Activated CD4-positive, alpha-beta T cell treated with anti-CD3 and anti-CD28 coated beads for 36 hours (primary cell): ENCODE data around the gene MELTF. TPM values are rescaled to one million over a fixed set of nuclear protein-coding genes. Genes with fewer than 3 reads are reported as not detected.
A peak's percentile ranks its signal among the peaks of the same experiment; 100 is the strongest.
"Not testable (repeated sequence)": the region's sequence is repeated elsewhere in the genome, so short reads cannot be mapped to it uniquely, and the experiment has no call there.

Experiments used
- ATAC-seq: fragments of 200-7000 bp; cut with Tn5 transposase; one replicate; pipeline ENCODE4 v1.10.0; 2021; ENCODE audit warnings: mild to moderate bottlenecking, moderate library complexity
- CTCF ChIA-PET: fragments of 350-600 bp; sonication (Branson Sonifier 250); formaldehyde crosslinking; loops from one replicate; lab custom pipeline; 2021; ENCODE audit warnings: antibody characterized with exemption; lab: Charles Lee
- POLR2A ChIA-PET: fragments of 350-600 bp; sonication (Branson Sonifier 250); formaldehyde crosslinking; loops from one replicate; lab custom pipeline; 2021; ENCODE audit warnings: antibody characterized with exemption, inconsistent platforms; lab: Charles Lee
- DNase-seq: peaks from one replicate; pipeline ENCODE4 v3.0.0-alpha.2; 2020
- H3K27ac Mint-ChIP-seq: one replicate; pipeline ENCODE4 v1.8.0; 2021; ENCODE audit warnings: mixed read lengths
- H3K27me3 Mint-ChIP-seq: one replicate; pipeline ENCODE4 v1.8.0; 2021; ENCODE audit warnings: mixed read lengths
- H3K36me3 Mint-ChIP-seq: one replicate; pipeline ENCODE4 v1.8.0; 2021; ENCODE audit warnings: low read depth, mixed read lengths
- H3K4me1 Mint-ChIP-seq: one replicate; pipeline ENCODE4 v1.8.0; 2021; ENCODE audit warnings: mixed read lengths
- H3K4me3 Mint-ChIP-seq: one replicate; pipeline ENCODE4 v1.8.0; 2021; ENCODE audit warnings: mild to moderate bottlenecking, moderate library complexity, mixed read lengths
- H3K9me3 Mint-ChIP-seq: one replicate; pipeline ENCODE4 v1.8.0; 2021; ENCODE audit warnings: low read depth, mixed read lengths
- intact Hi-C, 2 experiments: fragments of 100-400 bp; cut with DNase I in 1 of 2; cut with micrococcal nuclease in 1 of 2; formaldehyde crosslinking; loops; one replicate each; pipeline versions ENCODE4 v1.14.2 to v1.15.1; 2022 to 2024; cut with DNase I, micrococcal nuclease
- total RNA-seq, 2 experiments: library from RNA; stranded (reverse); gene quantifications; one replicate each; pipeline ENCODE4 v1.2.3, GENCODE V29; 2021

Gene MELTF
- 1 to 10 TPM; 3.7 to 4.3 TPM for total RNA-seq

- H3K4me3 Mint-ChIP-seq, result peak within 1 kb of the TSS; percentile 72
- H3K27ac Mint-ChIP-seq, result no peak within 1 kb of the TSS
- no peaks in the 10 kb centered on the region for H3K27me3 Mint-ChIP-seq
- no peaks in the 10 kb centered on the region for H3K9me3 Mint-ChIP-seq
- intact Hi-C loops, result loop anchor here in 1 of 2 experiments (1.0 to 2.0 kb wide), 4 partner anchors 26 to 158 kb away; partner anchors contain the start of gene PIGZ
- CTCF ChIA-PET, result interaction anchor here (0.5 to 4.4 kb wide), 18 partner anchors 9 to 472 kb away, joined by 3 to 29 read pairs (median 4); partner anchors contain the start of genes FBXO45 and WDR53
- no peaks in the 10 kb centered on the region for H3K36me3 Mint-ChIP-seq
- POLR2A ChIA-PET, result interaction anchor here (0.5 to 0.6 kb wide), 2 partner anchors 9 to 155 kb away, joined by 5 to 10 read pairs; no protein-coding TSS in a partner anchor
- DNase-seq (peak; percentile 84), ATAC-seq (peak; percentile 84)
- peaks cover 18% of the 10 kb centered on the region for H3K4me1 Mint-ChIP-seq
Measured at GRCh38 chr3:197029511-197030167, at the start of gene MELTF. MELTF (minus strand) TSS chr3:197029817; CDS start chr3:197029702, 115 bp downstream.

- Mint-ChIP-seq H3K36me3 (peaks cover 12% of the 10 kb centered on the region), H3K27ac (no peak overlapping the region), H3K9me3 (no peaks in the 10 kb centered on the region), H3K4me1 (no peaks in the 10 kb centered on the region), H3K4me3 (no peak overlapping the region), H3K27me3 (no peaks in the 10 kb centered on the region)
- intact Hi-C loops, result no loop called here
- DNase-seq (no peak), ATAC-seq (no peak)
- ChIA-PET POLR2A (no interaction called here), CTCF (interaction anchor here (1.4 kb wide), 1 partner anchor 35 kb away, joined by 3 read pairs; no protein-coding TSS in a partner anchor)
Measured at GRCh38 chr3:197076415-197076814, 46.8 kb upstream of the MELTF start.

- ChIA-PET CTCF (interaction anchor here (0.6 to 1.1 kb wide), 2 partner anchors 13 to 395 kb away, joined by 3 read pairs; no protein-coding TSS in a partner anchor), POLR2A (no interaction called here)
- Mint-ChIP-seq H3K4me3 (no peak overlapping the region), H3K4me1 (no peaks in the 10 kb centered on the region), H3K27me3 (no peaks in the 10 kb centered on the region), H3K27ac (no peak overlapping the region), H3K36me3 (peaks cover 13% of the 10 kb centered on the region), H3K9me3 (no peaks in the 10 kb centered on the region)
- no peak for DNase-seq
- no peak for ATAC-seq
- intact Hi-C loops, result no loop called here
Measured at GRCh38 chr3:197068077-197068476, 38.5 kb upstream of the MELTF start.

GRCh38 chr3:197064771-197065170 is 35.2 kb upstream of the MELTF start:
- H3K27ac Mint-ChIP-seq, result no peak overlapping the region
- ATAC-seq, result no peak
- intact Hi-C loops, result no loop called here
- DNase-seq, result no peak
- peaks cover 16% of the 10 kb centered on the region for H3K36me3 Mint-ChIP-seq
- no peak overlapping the region for H3K4me3 Mint-ChIP-seq
- ChIA-PET CTCF (interaction anchor here (0.9 kb wide), 1 partner anchor 163 kb away, joined by 4 read pairs; no protein-coding TSS in a partner anchor), POLR2A (no interaction called here)
- no peaks in the 10 kb centered on the region for H3K4me1 Mint-ChIP-seq
- no peaks in the 10 kb centered on the region for H3K9me3 Mint-ChIP-seq
- H3K27me3 Mint-ChIP-seq, result no peaks in the 10 kb centered on the region

- no peaks in the 10 kb centered on the region for H3K4me1 Mint-ChIP-seq
- intact Hi-C loops, result no loop called here
- DNase-seq (no peak), ATAC-seq (no peak)
- CTCF ChIA-PET, result no interaction called here
- no peaks in the 10 kb centered on the region for H3K9me3 Mint-ChIP-seq
- H3K4me3 Mint-ChIP-seq, result no peak overlapping the region
- no peaks in the 10 kb centered on the region for H3K27me3 Mint-ChIP-seq
- peaks cover 30% of the 10 kb centered on the region for H3K36me3 Mint-ChIP-seq
- no peak overlapping the region for H3K27ac Mint-ChIP-seq
- POLR2A ChIA-PET, result no interaction called here
Measured at GRCh38 chr3:197062446-197062845, 32.8 kb upstream of the MELTF start.

GRCh38 chr3:197051637-197052036 is 22.0 kb upstream of the MELTF start:
- intact Hi-C loops, result not testable (repeated sequence)

GRCh38 chr3:197050511-197050910 is 20.9 kb upstream of the MELTF start:
- DNase-seq (no peak), ATAC-seq (peak; percentile 74)
- Mint-ChIP-seq H3K4me3 (no peak overlapping the region), H3K4me1 (peaks cover 13% of the 10 kb centered on the region), H3K27ac (no peak overlapping the region), H3K27me3 (no peaks in the 10 kb centered on the region), H3K9me3 (no peaks in the 10 kb centered on the region), H3K36me3 (peaks cover 30% of the 10 kb centered on the region)
- POLR2A ChIA-PET, result no interaction called here
- intact Hi-C loops, result no loop called here
- CTCF ChIA-PET, result no interaction called here

More at GRCh38 chr3:197051637-197052036, 22.0 kb upstream of the MELTF start:
- H3K4me3 Mint-ChIP-seq, H3K9me3 Mint-ChIP-seq, H3K27me3 Mint-ChIP-seq, POLR2A ChIA-PET, DNase-seq: not testable (repeated sequence)
- Mint-ChIP-seq H3K27ac (peak overlapping the region; percentile 19), H3K36me3 (peaks cover 22% of the 10 kb centered on the region), H3K4me1 (peaks cover 13% of the 10 kb centered on the region)
- CTCF ChIA-PET, result interaction anchor here (0.6 kb wide), 1 partner anchor 174 kb away, joined by 3 read pairs; no protein-coding TSS in a partner anchor
- ATAC-seq, result peak; percentile 60

- DNase-seq (no peak), ATAC-seq (no peak)
- no peak overlapping the region for H3K27ac Mint-ChIP-seq
- POLR2A ChIA-PET, result no interaction called here
- peaks cover 11% of the 10 kb centered on the region for H3K36me3 Mint-ChIP-seq
- H3K27me3 Mint-ChIP-seq, result no peaks in the 10 kb centered on the region
- no peaks in the 10 kb centered on the region for H3K9me3 Mint-ChIP-seq
- CTCF ChIA-PET, result interaction anchor here (1.1 kb wide), 1 partner anchor 13 kb away, joined by 3 read pairs; no protein-coding TSS in a partner anchor
- H3K4me1 Mint-ChIP-seq, result no peaks in the 10 kb centered on the region
- intact Hi-C loops, result no loop called here
- no peak overlapping the region for H3K4me3 Mint-ChIP-seq
Measured at GRCh38 chr3:197042539-197042938, 12.9 kb upstream of the MELTF start.

- no peak overlapping the region for H3K4me3 Mint-ChIP-seq
- H3K27me3 Mint-ChIP-seq, result no peaks in the 10 kb centered on the region
- no peak overlapping the region for H3K27ac Mint-ChIP-seq
- peaks cover 9% of the 10 kb centered on the region for H3K36me3 Mint-ChIP-seq
- H3K4me1 Mint-ChIP-seq, result no peaks in the 10 kb centered on the region
- CTCF ChIA-PET, result interaction anchor here (0.6 to 1.1 kb wide), 2 partner anchors 14 to 326 kb away, joined by 3 to 4 read pairs; no protein-coding TSS in a partner anchor
- H3K9me3 Mint-ChIP-seq, result no peaks in the 10 kb centered on the region
- DNase-seq (no peak), ATAC-seq (no peak)
- intact Hi-C loops, result no loop called here
- POLR2A ChIA-PET, result no interaction called here
Measured at GRCh38 chr3:197041875-197042488, 12.4 kb upstream of the MELTF start.

- H3K9me3 Mint-ChIP-seq, result no peaks in the 10 kb centered on the region
- H3K4me1 Mint-ChIP-seq, result no peaks in the 10 kb centered on the region
- DNase-seq (no peak), ATAC-seq (no peak)
- no peak overlapping the region for H3K4me3 Mint-ChIP-seq
- intact Hi-C loops, result no loop called here
- H3K27ac Mint-ChIP-seq, result no peak overlapping the region
- no peaks in the 10 kb centered on the region for H3K27me3 Mint-ChIP-seq
- H3K36me3 Mint-ChIP-seq, result peaks cover under 1% of the 10 kb centered on the region
- CTCF ChIA-PET, result interaction anchor here (1.0 to 1.1 kb wide), 2 partner anchors 10 to 31 kb away, joined by 3 to 4 read pairs; no protein-coding TSS in a partner anchor
- POLR2A ChIA-PET, result no interaction called here
Measured at GRCh38 chr3:197040658-197041057, 11.0 kb upstream of the MELTF start.

- Mint-ChIP-seq H3K27me3 (no peaks in the 10 kb centered on the region), H3K9me3 (no peaks in the 10 kb centered on the region), H3K36me3 (no peaks in the 10 kb centered on the region), H3K4me3 (no peak overlapping the region), H3K4me1 (no peaks in the 10 kb centered on the region), H3K27ac (no peak overlapping the region)
- ChIA-PET POLR2A (no interaction called here), CTCF (interaction anchor here (1.4 kb wide), 1 partner anchor 13 kb away, joined by 4 read pairs; no protein-coding TSS in a partner anchor)
- DNase-seq (no peak), ATAC-seq (no peak)
- intact Hi-C loops, result no loop called here
Measured at GRCh38 chr3:197038679-197039462, 9.3 kb upstream of the MELTF start.
